GM21619 (cell line): ENCODE data around the gene ITGA8.
"Not testable (repeated sequence)": the region's sequence is repeated elsewhere in the genome, so short reads cannot be mapped to it uniquely, and the experiment has no call there.

Experiments
- ATAC-seq: cut with Tn5 transposase; IDR thresholded peaks from one replicate; pipeline ENCODE4 v1.9.1; 2021; ENCODE audit not compliant: unreplicated experiment

The ITGA8 gene

DNA sequence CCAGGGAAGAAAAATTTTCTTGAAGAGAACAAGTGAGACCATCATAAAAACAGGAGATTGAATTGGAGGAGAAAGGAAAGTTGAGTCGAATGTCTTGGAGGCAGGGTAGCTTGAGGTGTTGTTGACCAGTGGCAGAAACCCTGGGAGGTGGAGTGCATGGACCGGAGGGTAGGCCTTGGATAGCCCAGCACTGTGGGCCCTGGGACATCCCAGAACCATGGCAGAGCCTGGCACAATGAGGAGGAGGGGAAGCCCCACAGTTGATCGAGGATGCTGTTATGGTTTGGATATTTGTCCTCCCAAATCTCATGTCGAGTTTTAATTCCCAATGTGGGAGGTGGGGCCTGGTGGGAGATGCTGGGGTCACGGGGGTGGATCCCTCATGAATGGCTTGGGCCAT lies 157.1 kb downstream of the ITGA8 start:
- no peak for ATAC-seq

DNA sequence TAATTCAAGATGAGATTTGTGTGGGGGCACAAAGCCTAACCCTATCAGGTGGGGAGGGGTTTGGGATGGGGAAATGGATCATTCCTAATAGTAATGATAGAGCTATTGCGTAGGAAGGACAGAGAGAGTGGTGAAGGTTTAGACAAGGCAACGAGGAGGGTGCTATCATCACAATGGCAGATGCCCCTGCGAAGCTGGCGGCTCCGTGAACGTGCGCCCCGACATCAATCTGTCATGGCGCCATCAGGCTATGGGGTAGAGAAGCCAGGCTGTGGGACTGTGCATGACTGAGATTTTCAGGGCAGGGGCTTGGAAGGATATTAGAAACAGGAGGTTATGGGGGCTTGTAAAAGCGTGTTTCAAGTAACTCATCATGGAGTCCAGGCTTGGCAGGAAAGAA lies 157.6 kb downstream of the ITGA8 start:
- ATAC-seq, result no peak

DNA sequence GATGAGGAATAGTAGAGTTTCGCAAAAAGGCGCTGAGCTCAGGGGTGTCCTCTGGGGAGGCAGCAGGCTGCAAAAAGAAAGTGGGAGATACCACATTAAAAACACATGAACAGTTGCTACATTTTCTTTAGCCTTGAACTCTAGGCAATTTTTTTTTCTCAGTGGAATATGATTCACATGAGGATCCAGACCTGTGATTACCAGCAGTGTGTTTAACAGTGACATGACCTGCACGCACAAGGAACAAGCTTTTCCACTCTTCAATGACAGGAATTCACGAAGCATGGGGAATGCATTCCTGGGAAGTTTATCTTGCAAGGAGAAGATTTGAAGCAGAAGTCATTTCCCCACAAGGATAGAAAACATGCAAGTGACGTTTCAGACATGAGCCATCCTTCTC lies 161.6 kb downstream of the ITGA8 start:
- ATAC-seq, result no peak

DNA sequence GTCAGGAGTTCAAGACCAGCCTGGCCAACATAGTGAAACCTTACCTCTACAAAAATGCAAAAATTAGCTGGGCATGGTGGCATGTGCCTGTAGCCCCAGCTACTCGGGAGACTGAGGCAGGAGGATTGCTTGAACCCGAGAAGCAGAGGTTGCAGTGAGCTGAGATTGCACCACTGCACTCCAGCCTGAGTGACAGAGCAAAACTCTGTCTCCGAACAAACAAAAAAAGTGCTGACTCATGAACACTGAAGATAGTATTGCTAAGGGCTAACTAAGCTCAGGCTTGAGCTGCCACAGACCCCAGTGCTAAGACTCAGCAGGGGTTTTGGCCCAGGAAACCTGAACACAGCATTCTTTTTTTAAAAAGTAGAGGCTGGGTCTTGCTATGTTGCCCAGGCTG lies 162.6 kb downstream of the ITGA8 start:
- ATAC-seq, result not testable (repeated sequence)

DNA sequence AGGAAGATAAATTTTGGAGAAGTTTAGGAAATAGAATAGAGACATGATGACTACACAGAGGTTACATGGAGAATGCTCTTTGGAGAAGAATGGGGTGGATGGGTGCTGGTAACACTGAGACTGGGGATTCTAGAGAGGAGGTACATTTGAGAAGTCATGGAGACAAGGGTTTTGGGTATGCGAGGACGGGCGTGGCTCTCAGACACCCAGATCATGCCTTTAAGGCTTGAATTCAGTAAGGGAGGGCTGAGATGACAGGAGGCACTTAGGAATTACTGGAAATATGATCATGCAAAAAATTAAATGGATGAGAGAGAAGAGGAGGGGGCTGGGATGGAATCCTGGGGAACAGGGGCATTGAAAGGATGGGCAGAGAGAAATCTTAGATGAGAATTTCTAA lies 168.8 kb downstream of the ITGA8 start:
- no peak for ATAC-seq

DNA sequence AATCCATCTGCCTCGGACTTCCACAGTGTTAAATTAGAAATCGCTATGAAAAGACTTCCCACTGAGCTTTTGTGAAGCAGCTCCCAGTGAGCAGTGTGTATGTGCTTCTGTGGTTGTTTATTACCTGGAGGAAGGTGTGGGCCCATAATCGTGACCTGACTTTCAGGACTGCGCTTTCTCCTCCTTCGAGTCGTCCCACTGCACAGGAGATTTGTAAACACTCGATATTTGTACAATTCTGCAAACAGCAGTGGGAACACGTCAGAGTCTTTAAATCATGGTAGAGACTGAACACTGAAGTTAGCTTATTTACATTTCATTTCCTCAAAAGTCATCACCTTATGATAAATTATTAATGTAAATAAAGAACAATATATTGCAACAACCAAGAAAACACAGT lies 171.4 kb downstream of the ITGA8 start:
- no peak for ATAC-seq

DNA sequence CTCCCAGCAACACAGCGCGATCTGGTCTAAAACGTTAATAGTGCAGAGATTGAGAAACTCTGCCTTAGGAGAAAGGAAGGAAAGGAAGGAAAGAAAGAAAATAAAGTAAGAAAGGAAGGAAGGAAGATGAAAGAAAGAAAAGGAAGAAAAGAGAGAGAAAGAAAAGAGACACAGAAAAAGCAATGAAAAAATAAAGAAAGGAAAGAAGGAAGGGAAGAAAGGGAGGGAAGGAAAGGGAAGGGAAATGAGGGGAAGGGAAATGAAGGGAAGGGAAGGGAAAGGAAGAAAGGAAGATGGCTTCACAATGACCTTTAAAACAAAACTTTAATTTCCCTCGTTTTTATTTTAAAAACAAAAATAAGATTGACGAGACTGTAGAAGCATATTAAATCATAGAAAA lies 173.1 kb downstream of the ITGA8 start:
- no peak for ATAC-seq

DNA sequence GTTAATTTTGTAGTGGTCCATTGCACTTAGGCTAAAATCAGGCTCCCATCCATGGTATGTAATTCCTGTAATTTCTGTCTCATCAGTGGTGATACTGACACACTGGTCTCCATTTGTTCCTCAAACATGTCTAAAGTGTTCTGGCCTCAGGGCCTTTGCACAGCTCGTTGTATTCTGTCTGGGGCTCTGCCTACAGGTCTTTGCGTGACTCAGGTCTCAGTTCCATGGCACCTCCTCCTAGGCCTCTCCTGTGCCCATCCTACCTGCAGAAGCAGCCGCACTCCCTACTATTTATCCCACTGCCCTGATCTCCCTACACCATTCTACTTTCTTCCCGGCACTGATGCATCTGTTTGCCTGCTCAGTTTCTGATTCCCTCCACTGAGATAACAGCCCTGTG lies 173.8 kb downstream of the ITGA8 start:
- no peak for ATAC-seq

DNA sequence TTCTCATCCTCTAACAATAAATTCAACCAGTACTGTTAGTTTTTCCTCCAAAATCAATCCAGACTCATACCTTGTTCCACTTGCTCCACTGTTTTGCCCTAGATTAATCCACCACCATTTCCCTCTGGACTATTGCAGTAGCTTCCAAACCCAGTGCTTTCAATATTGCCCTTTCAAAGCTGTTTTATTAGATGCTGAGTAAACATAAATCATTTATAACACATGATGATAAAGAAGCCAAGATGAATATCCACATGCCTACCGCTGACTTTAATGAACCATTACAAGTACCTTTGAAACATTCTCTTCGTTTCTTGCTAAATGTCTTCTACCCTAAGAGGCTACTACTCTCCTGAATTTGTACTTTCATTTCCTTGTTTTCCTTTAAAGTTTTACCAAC lies 174.5 kb downstream of the ITGA8 start:
- ATAC-seq, result no peak

DNA sequence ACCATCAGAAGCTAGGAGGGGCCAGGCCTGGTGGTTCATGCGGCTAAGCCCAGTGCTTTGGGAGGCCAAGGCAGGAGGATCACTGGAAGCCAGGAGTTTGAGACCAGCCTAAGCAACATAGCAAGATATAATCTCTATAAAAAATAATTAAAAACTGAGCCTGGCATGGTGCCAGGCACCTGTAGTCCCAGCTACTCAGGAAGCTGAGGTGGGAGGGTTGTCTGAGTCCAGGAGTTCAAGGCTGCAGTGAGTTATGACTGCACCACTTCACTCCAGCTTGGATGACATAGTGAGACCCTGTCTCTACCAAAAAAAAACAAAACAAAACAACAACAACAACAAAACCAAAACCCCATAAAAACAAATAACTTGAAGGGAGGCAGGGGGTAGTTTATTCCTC lies 175.7 kb downstream of the ITGA8 start:
- no peak for ATAC-seq

DNA sequence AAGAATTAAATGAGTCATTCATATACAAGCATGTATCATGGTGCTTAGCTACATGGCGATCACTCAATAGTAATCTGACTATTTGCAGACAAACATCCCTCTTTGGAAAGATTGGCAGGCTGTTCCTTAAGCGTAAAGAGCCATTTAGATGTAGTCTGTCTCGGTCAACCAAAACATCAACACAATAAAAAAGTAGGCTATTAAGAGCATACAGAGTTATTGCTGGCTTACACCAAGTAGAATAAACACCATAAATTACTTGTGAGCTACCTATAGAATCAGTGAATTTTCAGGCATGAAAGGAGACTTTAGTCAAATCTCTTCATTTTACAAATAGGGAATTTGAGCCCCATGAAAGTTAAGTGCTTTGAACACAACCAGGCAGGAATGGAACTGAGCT lies 176.9 kb downstream of the ITGA8 start:
- ATAC-seq, result no peak

DNA sequence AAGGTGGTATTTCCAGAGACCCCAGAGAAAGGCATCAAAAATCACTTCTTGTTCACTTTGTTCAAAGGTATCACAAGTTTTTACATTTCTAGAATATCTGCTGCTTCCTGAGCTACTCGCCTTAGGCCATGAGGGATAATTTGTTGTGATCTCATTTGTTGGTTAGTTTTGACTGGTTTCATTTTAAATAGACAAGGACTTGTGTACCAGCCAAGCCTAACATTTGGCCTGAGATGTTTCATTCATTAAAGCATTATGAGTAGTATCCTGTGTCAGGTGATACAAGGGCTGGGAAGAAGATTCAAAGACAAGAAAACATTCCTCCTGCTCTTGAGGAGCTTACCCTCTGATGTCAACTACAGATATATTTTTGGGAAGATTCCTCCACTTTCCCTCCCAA lies 178.3 kb downstream of the ITGA8 start:
- ATAC-seq, result no peak

DNA sequence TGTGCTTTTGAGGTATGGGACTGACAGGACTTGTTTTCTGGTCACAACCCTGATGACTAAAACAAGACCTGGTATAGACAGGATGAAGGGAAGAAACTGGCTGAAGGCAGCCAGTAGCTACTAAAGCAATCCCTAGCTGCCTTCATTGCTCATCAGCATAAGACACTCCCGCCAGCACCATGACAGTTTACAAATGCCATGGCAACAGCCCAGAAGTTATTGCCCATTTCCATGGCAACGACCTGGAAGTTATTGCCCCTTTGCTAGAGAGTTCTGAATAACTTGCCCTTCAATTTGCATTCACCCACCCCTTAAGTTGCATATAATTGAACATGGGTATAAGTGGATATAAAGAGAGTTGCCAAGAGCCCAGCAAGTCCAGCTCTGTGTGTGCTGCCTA lies 179.0 kb downstream of the ITGA8 start:
- ATAC-seq, result no peak

DNA sequence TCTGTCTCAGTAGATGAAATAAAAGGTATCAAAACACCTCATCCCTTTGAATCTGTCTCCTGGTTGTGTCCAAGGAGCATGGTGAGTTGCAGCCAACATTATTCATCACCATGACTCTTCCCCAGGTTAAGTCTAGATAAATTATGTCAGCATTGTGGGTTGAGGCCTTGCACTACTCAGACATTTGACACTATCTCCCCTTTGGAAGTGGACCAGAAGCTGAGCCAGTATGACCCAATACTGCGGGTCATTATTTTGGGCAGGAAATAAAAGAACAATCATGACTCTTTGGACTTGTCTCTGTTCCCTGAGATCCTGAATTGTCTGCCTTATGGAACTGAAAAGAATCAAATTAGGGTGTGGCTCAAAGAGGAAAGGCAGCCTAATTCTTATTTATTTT lies 180.5 kb downstream of the ITGA8 start:
- no peak for ATAC-seq

DNA sequence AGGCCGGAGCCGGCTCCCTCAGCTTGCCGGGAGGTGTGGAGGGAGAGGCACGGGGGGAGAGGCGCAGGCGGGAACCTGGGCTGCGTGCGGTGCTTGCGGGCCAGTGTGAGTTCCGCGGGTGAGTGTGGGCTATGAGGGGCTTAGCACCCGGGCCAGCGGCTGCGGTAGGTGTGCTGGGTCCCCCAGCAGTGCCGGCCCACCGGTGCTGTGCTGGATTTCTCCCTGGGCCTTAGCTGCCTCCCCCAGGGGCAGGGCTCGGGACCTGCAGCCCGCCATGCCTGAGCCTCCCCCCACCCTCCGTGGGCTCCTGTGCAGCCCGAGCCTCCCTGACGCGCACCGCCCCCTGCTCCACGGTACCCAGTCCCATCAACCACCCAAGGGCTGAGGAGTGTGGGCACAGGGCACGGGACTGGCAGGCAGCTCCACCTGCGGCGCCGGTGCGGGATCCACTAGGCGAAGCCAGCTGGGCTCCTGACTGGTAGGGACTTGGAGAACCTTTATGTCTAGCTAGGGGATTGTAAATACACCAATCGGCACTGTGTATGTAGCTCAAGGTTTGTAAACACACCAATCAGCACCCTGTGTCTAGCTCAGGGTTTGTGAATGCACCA lies 184.7 kb downstream of the ITGA8 start:
- not testable (repeated sequence) for ATAC-seq

DNA sequence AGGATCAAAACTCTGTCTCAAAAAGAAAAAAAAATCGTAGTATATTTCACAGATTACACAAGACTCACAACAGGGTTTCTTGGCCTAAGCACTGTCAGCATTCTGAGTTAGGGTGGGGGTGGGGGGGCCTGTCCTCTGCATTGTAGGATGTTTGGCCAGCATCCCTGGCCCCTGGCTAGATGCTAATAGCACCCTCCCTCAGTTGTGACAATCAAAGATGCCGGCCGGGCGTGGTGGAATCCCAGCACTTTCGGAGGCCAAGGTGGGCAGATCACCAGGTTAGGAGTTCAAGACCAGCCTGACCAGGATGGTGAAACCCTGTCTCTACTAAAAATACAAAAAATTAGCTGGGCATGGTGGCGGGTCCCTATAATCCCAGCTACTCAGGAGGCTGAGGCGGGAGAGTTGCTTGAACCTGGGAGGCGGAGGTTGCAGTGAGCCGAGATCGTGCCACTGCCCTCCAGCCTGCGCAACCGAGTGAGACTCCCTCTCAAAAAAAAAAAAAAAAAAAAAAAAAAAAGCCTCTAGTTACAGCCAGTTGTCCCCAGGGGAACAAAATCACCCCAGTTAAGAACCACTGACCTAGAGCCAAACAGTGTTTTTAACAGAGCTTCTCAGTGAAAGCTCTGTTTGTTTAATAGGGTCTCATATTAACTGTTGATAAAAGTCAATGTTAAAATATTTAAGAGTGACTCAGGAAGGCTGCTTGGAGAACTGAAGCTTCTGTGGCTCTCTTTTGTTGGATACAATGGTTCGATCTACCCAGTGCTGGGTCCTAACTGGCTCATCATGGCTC lies 187.6 kb downstream of the ITGA8 start:
- no peak for ATAC-seq

DNA sequence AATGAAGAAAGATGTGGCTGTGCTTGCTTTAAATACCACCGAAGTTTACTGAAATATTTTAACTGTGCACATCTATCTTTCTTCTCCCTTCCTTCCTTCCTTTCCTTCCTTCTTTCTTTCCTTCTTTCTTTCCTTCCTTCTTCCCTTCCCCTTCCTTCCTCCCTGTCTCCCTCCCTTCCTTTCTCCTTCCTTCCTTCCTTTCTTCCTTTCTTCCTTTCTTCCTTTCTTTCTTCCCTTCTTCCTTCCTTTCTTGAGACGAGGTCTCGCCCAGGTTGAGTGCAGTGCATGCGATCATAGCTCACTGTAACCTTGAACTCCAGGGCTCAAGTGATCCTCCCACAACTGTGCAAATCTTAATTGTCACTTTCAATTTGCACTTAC lies 190.9 kb downstream of the ITGA8 start:
- ATAC-seq, result no peak

DNA sequence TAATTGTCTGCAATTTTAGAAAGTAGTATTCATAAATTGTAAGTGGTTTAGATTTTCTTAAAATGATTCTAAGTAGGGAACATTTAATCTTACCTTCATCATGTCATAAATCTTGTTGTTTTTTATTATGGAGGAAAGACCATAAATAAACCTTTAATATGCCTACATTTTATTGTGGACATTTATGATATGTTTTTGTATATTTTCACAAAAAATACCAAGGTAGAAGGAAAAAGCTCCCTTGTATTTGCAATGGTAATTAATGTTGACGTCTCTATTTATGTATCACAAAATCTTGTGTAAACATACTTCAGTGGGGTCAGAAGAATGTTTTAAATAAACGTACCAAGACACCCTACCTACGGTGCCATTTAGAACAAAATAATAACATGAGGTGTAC lies 193.0 kb downstream of the ITGA8 start:
- ATAC-seq, result no peak

DNA sequence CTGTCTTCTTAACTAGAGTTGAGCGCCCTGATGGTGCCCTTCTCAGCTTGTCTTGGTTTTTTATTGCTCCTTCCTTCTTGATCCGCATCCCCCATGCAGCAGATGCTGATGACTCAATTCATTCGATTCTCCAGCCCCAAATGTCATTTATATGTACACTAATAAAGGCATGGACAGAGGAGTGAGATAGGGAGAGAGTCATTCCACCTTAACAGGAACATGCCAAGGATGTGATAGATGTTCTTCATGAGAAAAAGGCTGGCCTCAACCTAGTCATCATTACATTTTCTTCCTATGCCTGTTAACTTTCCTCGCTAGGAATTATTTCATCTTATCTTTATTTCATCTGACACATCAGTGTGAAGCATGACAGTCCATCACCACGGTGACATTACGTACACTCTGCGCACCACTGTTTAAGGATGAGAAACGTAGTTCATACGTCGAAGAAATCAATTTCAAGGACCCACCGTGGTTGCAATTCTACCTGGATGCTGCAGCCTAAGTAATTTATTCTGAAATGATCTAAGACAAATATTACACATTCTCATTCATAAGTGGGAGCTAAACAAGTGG lies 198.3 kb downstream of the ITGA8 start:
- no peak for ATAC-seq

DNA sequence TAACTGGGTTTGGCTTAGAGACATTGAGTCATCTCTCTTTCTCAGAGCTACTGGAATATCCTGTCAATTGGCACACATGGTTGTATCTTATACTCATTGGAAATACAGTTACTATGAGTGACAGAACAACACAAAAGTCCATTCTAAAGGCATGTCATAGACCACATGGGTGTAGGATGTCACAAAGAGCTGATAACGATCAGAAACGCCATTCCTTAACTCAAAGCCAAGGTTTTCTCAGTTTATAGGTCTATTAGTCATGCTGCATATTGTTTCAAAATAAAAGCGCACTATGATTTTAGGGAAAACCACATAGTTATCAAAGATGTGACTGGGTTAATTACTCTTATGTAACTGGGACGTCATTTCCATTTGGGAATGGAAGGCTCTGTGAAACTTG lies 201.5 kb downstream of the ITGA8 start:
- no peak for ATAC-seq

DNA sequence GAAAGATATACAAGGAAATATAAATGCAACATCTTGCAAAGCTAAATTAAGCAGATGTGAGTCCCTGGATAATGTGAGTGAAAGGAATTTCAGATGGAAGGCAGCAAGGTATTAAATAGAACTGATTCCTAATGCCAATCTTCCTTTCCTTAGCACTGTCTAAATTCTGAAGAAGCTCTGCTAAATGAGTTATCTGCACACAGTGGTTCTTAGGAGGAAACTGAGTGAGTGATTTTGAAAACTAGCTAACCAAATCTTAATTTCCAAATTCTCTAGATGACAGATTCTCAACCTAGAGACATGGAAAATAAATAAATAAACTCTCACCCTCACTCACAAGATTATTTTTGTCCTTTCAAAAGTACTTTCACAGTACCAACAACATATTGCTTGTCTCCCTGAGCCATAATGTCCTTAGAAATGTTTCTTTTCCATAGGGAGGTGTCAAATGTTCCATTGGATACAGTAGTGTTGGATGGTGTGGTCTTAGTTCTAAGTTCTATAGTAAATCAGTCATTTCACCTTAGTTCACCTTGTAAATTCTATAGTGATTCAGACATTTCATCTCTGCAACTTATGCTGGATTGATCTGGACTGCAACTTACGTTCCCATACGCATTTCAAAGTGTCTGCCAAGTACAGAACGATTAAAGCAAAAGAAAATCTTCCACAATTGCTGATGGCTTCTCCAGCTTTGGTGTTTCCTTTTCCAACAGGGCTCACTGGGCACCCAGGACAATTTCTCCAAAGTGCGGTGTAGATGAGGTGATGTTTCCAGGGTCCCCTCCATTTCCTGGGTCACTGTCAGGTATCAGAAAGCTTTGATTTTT lies 203.3 kb downstream of the ITGA8 start:
- no peak for ATAC-seq

DNA sequence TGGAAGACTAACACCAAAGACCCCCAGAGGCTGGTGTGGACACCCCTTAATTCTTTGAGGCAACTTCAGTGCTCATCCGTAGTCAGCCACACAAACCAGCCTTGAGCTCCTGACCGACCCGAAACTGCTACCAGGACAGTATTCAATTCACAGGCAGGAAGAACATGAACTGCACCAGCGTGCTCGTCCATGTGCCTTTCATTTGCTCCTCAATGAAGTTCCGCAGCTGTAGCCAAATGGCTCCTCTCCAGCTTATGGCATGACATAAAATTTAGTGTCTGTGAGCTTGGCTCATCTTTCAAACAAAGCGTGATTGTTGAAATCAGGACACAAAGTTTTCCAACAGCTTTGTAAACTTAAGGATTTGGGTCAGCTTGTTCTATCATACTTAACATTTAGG lies 204.5 kb downstream of the ITGA8 start:
- no peak for ATAC-seq
